NCI-H1417 (cell line): Measurements from ENCODE around the gene KCNC4.

Experiments used
- DNase-seq, 3 experiments: peaks; one replicate each; lab custom pipeline; 2025; lab: John Stamatoyannopoulos, UW

Gene KCNC4

DNA sequence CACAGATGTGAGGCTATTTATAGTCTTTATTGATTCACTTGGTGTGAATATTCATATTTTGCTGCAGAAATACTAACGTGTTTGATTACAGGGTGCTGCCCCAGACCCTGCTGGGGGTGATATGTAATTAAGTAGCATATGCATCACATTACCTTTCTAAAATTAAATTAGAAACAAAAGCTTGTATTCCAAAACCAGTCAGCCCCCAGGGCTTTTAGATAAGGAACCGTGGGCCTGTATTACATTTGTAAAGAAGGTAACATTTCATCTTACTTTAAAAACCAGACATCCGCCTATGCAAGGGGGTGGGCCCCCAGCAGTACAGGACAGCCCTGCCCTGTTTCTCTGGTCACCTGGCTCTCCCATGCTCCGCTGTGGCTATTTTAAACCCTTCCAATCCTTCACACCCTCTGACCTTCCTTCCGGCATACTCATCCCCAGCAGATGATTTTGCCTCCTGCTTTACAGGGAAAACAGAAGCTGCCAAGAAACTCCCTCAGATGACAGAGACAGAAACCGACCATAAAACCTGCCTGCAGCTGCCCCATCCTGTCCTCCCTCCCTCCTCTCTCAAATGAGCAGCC, 22.0 kb upstream of the KCNC4 start:
- peak in 2 of 3 experiments; percentile 35 to 72 for DNase-seq

DNA sequence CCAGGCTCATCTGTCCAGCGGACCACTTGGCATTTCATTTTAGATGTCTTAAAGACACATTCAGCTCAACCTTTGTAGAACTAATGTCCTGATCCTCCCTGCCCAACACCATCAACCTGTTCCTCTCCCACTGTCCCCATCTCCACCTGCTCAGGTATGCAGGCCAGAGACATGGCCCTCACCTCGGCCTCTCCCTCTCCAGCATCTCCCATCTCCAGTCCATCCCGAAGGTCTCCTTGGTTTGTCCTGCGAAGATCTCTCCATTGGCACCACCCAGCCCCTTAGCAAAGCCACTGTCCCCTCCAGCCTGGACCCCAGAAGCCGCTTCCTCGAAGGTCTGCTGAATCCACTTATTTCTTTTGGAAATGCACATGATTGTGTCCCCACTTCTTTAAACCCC, 20.9 kb upstream of the KCNC4 start:
- DNase-seq = no peak

DNA sequence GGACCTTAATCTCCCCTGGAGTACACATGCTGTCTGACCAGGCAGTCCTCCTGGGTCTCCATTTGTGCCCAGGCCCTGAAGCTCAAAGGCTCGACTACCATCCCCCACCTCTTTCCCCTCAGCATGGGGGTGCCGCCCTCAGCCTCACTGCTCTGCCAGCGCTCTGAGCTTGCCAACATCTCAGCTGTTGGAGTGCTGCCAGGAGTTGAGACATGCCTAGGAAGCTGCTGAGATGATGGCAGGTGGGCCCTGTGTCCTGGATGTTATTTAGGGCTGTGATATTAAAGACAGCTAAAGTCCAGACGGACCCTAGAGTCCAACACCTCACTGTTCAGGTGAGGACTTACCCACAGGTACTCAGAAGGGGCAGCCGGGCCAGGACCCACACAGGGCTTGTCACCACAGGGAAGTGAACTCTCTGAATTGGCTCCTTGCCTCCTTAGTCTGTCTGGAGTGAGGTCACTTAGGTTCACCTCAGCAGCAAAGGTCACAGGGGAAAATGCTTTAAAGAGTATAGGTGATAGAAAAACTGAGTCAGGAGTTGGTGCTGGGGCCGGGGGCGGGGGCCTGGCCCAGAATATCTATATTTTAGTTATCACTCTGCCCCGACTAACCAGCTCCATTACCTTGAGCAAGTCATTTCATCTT, 19.7 kb upstream of the KCNC4 start:
- DNase-seq = peak in 2 of 3 experiments; percentile 66 to 85

DNA sequence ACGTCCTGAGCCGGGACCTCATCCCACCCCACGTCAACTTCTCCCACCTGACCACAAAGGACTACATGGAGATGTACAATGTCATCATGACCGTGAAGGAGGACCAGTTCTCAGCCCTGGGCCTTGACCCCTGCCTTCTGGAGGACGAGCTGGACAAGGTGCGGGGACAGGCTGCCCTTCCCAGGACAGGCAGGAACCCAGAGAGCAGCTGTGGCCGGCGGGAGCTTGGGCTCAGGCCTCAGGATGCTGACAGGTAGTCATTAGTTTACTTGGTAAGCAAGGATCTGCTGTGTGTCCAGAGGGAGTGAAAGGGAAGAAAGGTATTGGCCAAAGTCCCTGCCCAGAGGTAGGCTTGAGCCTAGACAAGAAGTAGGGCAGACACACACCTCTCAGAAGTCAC, 17.6 kb upstream of the KCNC4 start:
- no peak for DNase-seq

DNA sequence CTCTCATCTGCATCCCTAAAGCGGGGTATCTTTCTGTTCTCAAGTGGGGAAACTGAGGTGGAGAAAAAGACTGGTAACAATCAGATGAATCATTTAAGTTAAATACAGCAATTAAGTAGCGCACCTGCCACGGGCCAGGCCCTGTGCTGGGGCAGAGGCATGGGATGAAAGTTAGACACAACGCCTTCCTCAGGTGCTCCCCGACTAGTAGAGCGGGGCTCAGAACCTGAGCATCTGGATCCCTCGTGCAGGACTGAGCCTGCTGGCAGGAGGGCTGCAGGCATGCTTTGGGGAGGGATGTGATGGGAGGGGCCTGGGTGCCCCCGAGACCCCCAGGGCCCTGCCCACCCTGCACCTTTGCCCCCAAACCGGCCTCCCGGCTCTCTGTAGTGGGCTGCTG, 14.9 kb upstream of the KCNC4 start:
- DNase-seq = no peak

DNA sequence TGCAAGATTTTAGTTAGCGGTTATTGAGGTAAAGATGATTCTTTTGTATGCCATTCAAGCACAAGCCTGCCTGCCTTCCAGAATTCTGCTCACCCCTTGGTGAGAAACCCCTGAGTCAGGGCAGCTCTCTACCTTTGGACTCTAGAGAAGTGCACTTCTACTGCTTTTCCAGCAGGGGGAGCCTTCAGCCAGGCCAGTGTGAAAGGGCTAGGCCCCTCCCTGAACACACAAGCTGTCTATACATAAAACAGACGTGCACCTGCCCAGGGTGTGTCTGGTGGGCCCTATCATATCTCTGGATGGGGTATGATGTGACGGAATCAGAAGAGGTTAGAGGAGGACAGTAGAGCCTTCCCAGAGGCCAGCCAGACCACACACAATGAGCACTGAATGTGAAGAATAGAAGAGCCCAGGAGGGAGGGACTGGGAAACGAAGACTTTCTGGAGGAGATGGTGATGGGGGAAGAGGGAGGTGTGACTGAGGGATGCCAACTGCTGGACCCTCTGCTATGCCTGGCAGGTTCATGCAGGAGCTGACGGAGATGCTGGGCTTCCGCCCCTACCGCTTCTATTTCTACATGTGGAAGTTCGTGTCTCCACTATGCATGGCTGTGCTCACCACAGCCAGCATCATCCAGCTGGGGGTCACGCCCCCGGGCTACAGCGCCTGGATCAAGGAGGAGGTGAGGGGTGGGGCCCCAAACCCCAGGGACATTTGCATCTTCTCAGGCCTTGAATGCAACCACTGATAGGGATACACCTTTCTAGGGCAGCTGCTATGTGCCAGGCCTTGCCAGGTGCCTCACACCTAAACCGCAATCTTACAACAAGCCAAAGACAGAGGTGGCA, 13.0 kb upstream of the KCNC4 start:
- DNase-seq = peak; percentile 55 to 71 (median 55)

DNA sequence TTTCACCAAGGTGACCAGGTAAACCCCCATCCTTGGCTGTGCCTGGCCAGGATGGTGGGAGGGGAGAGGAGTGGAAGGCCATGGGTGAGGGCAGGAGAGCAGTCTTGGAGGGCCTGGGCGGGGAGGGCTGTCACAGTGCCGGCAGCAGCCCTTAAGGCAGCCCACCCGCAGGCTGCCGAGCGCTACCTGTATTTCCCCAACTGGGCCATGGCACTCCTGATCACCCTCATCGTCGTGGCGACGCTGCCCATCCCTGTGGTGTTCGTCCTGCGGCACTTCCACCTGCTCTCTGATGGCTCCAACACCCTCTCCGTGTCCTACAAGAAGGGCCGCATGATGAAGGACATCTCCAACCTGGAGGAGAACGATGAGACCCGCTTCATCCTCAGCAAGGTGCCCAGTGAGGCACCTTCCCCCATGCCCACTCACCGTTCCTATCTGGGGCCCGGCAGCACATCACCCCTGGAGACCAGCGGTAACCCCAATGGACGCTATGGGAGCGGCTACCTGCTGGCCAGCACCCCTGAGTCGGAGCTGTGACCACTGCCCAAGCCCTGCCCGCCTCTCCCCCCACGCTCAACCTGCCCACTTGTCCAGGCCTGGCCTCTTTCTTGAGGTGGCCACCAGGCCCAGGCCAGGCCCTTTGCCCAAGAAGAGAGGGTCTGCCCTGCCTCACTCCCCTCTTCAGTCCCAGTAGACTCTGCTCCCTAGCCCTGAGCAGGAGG, 12.0 kb upstream of the KCNC4 start:
- no peak for DNase-seq

DNA sequence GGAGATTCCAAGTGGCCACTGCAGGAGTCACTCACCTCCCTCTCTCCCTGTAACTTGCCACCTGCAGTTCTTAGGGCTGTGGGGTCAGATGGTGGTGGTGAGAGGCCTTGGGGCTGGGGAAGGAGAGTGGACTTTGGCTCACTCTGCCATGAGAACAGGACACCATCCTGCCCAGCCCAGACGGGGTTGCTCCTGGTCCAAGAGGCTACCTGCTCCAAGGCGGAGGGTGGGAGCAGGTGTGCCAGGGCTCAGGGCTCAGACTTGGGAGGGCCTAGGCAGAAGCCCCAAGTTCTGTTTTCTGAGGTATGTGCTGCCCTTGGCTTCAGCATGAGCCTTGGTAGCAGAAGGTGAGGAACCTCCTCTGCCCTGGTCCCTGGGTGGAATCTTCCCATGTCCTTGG, 11.4 kb upstream of the KCNC4 start:
- no peak for DNase-seq

DNA sequence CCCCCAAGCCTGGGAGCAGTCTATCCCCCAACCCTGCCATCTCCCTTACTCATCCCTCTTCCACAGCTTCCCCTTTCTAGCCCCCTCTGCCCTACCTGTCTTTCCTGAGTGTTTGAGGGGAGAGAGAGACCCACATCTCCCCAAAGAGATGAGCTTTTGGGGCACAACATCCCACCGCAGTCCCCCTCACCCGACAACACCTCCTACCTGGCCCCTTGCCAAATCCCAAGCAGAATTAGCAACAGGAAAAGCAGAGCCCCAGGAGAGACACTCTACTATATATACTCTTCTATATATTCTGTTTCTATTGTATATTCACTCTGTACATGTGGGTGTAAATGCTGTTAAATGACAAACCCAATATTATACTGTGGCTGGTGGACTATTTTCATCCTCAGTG, 9.9 kb upstream of the KCNC4 start:
- peak in 1 of 3 experiments; percentile 16 for DNase-seq

DNA sequence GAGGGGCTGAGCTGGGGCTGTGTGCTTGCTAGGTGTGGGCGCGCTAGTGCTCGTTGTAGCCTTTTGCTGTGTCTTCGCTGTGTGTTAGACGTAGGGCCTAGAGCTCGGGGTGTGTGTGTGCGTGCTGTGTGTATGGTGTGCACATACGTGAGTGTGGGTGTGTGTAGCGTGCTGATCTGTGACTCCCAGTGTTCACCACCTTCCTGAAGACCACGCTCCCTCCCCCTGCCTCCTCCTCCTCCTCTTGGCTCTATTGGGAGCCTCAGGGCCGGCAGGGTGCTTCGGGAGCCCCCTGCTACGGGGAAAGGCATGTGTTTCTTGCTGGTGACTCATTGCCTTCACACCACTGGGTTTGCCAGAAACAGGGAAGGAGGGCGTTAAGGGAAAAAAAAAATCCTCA, 9.4 kb upstream of the KCNC4 start:
- no peak for DNase-seq

DNA sequence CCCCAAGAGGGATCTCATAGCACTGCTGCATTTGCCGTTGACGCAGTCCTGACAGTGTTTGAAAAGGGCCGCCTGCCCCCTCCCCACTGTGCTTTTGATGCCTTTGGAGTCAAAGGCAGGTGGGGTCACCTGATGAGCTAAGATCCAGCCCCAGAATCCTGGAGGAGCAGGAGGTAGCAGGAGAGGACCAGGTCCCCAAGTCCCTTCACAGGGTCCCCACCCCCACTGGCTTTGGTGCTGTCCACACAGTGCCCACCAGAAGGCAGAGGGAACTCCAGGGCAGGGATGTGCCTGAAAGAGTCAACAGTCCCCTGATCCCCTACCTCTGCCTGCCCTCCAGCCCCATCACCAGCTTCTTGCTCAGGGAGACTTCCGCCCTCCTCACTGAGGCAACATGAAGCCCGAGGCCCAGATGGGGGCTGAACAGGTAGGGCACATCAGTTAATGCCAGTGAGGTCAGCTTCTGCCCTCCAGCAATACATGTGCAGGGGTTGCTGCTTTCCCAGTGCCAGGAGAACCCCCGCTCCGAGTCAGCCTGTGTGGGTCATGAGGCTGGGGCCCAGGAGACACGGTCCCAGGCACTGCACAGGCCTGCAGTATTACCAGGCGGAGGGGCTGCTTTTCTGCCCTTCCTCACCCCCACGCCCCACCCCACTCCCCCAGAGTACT, 8.8 kb upstream of the KCNC4 start:
- DNase-seq = no peak

DNA sequence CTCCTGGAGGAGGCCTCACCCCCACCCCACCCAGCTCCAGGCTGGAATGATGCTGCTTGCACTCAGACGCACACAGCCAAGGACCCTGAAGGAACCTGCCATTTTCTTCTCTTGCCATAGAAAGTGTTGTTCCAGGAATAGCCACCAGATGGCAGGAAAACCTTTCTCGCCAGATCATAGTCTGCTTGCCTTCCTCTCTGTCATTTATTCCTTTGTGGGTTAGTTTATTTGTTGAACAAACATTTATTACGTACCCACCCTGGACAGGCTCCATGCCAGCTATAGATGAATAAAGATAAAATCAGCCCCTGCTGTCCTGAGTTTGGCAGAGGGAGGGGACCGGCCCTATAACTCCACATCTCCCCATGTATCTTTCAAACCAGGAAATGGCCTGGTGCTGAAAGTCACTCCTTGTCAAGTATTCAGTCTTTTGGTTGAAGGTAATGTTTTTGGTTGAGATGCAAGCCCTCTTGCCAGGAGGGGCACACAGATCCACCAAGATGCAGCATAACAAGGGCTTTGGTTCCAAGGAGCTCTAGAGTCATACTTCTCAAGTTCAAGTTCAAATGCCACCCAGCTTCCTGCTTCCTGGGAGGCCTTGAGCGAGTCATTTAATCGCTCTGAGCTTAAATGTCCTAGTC, 7.0 kb upstream of the KCNC4 start:
- DNase-seq = peak; percentile 57 to 86 (median 72)

DNA sequence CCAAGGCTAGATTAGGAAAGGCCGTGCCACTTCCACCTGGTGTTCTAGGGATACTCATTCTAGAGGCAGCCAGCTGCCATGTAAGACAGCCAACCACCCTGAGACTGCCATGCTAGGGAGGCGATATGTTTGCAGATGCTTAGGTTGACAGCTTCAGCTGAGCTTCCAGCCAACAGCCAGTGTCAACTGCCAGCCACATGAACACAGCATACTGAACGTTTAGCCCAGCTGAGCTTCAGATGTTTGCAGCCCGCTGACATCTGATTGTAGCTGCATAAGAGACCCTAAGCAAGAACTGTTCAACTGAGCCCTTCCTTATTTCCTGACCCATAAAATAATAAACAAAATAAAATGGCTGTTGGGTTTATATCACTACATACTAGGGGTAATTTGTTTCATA, 5.0 kb upstream of the KCNC4 start:
- DNase-seq = no peak

DNA sequence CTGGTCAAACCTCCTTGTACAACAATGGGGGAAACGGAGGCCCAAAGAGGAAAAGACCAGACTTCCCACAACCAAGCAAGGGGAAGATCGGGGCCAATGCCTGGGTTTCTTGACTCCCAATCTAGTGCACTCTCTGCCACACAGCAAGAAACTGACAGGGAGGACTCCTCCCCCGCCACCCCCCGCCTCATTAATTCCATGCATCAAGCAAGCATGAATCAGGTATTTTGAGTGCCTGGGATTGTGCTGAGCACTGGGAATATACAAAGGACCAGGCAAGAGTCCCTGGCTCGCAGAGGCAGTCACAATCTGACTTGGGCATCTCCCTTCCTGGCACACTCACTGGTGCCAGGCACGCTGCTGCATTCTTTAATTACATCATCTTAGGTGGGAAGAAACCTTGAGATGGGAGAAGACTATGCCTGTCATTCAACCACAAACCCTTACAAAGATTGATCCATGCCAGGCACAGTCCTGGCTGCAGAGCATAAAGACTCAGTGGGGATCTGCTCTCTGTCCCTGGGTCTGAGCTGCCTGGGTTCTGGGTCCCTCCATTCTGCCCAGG, 4.4 kb upstream of the KCNC4 start:
- no peak for DNase-seq

DNA sequence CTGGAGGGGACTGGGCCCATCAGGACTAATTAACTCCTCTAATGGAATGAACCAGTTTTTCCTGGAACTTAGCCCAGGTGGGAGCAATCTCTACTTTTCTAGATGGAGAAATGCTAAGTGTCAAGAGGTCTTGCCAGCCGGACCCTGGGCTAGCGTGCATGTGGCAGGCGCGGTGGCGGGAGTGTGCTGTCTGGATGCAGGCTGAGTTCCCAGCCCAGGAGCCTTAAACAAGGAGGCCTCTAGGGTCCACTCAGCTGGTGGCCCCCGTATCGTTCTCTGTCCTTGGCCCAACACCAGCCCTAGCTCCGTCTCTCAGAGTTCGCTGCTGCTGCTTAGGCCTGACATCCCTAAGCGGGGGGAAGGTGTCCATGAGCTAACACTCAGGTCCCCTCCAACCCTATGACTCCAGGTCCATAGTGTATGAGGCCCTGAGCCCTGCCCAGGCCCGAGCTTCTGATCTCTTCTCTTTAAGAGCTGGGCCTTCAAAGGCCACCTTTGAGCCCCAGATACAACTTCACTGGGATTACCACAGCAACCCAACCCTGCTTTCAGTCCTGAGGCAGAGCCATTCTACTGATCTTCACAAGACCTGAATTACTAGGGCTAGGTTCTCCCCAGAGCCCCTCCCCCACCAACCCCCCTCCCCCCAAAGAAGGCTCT, 3.7 kb upstream of the KCNC4 start:
- DNase-seq = no peak

DNA sequence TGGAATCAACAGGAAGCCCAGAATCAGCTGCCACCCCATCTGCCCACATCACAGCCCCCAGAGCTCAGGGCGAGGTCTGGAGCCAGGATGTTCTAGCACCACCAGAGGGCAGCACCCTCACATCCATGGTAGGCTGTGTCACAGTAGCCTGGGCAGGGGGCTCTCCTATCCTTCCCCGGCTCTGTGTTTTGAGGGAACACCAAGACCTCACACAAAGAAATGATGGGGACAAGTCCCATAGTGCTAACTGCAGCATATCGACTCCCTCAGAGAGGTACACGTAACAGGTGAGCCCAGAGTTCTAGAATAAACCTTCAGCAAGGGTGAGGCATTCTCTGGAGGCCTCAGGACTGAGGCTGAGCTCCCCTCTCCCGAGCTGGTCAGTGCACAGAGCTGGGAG, 2.3 kb upstream of the KCNC4 start:
- peak; percentile 58 to 80 (median 61) for DNase-seq

DNA sequence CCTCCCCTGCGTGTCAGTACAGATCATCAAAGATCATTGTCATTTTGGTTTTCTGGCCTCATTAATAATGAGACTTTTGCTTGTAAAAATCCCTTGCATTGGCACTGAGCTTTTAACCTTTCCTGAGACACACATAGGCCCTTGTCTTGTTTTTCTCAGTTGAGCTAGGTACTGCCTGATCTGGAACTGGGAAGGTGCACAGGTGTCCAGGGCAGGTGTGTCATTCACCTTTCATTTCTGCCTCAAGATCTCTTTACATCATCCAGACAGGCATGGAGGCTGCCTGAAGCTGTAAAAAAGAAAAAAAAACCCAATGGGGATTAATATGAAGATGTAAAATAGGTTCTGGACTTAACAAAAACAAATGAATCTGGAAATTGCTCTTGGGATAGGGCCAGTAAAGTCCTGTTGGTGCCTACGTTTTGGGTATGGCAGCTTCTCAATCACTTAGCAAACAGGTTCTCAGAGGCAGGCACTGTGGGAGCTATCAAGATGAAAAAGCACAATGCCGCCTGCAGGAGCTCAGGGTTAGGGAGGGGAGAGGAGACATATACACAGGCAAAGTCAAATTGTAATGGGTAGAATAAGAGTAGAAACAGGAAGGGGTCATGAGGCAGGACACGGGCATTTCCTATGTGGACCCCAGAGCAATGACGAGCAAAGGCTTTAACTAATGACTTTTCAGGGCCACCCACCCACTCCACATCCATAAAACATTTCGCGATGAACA, 1.0 kb upstream of the KCNC4 start:
- peak in 1 of 3 experiments; percentile 59 for DNase-seq

DNA sequence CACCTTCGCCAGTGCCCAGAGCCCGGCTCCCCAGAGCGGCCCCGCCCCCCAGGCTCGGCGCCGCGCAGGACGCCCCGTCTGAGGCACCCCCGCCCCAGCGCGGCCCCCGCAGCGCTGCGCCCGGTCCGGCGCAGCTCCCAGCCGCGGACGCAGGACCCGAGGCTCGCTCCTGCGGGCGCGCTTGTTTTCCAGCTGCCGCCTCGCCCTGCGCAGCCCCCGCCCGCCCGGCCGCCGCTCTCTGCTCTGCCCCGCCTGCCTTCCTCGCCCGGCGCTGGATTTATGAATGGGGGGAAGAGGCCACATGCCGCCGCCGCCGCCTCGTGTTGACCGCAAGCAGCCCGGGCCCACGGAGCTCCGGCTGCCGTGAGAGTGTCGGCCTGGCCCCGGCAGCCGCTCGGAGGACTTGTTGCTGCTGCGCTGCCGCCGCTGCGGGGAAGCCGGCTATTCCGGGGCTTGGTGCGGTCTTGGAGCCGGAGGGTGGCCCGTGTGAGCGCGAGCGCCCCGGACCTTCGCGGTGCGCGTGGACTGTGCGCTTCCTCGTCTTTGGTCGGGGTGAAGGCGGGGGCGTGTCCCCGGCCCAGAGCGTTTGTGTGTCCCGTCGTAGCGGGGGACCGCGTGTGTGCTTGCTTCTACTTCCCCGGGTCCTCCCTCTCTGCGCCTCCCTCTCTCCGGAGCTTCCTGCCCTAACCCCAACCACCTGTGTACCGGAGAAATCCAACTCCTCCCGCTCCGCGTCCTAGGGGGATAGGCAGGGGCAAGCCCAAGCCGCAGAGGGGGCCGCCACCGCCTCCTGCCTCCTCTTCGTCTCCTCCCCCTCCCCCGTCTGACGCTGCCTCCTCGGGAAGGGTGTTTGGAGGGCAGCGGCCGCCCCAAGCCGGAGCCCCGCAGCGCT, 736 bp downstream of the KCNC4 start:
- peak in 2 of 3 experiments; percentile 76 to 80 for DNase-seq
